DND-41 (cell line): ENCODE measurements around the gene PDE12.

Experiments used
- ATAC-seq: fragments of 200-7000 bp; cut with Tn5 transposase; 3 replicates; pipeline ENCODE4 v1.9.1; 2021; ENCODE audit warnings: low read depth; ENCODE audit not compliant: insufficient read depth
- DNase-seq: peaks from one replicate; pipeline ENCODE4 v3.0.0-alpha.2; 2020
- H2AFZ ChIP-seq: 2 replicates; pipeline ENCODE4 v1.6.0; 2012; ENCODE audit warnings: low read depth, low read length
- H3K27ac ChIP-seq: 2 replicates; pipeline ENCODE4 v1.5.1; 2012; ENCODE audit warnings: low read length, inconsistent platforms
- H3K27me3 ChIP-seq: fragments of 200-600 bp; sonication (generic); 2 replicates; pipeline ENCODE4 v1.6.0; 2012; ENCODE audit warnings: low read length, mild to moderate bottlenecking, inconsistent platforms; ENCODE audit not compliant: insufficient read depth, poor library complexity
- H3K36me3 ChIP-seq: 2 replicates; pipeline ENCODE4 v1.5.1; 2012; ENCODE audit warnings: low read length, inconsistent platforms; ENCODE audit not compliant: insufficient read depth
- H3K4me1 ChIP-seq: 2 replicates; pipeline ENCODE4 v1.5.1; 2012; ENCODE audit warnings: mild to moderate bottlenecking, low read length; ENCODE audit not compliant: insufficient read depth
- H3K4me2 ChIP-seq: 2 replicates; pipeline ENCODE4 v1.6.0; 2012; ENCODE audit warnings: mild to moderate bottlenecking, moderate library complexity, low read length, inconsistent platforms; ENCODE audit not compliant: insufficient read depth
- H3K4me3 ChIP-seq, 2 experiments: fragments of 200-600 bp in 1 of 2; shearing (Covaris generic) in 1 of 2; 2 replicates each; pipeline ENCODE4 v1.5.1; 2012 to 2016; ENCODE audit warnings: inconsistent platforms in 2 of 2, low read length in 2 of 2, mild to moderate bottlenecking in 2 of 2, low read depth in 1 of 2, moderate library complexity in 1 of 2
- H3K79me2 ChIP-seq: 2 replicates; pipeline ENCODE4 v1.6.0; 2012; ENCODE audit warnings: low read length, inconsistent platforms; ENCODE audit not compliant: insufficient read depth
- H3K9ac ChIP-seq: 2 replicates; pipeline ENCODE4 v1.6.0; 2012; ENCODE audit warnings: low read depth, mild to moderate bottlenecking, inconsistent platforms, low read length, moderate library complexity
- H3K9me3 ChIP-seq: 2 replicates; pipeline ENCODE4 v1.5.1; 2012; ENCODE audit warnings: low read length, moderate library complexity, mild to moderate bottlenecking, inconsistent platforms; ENCODE audit not compliant: insufficient read depth, severe bottlenecking
- H4K20me1 ChIP-seq: 2 replicates; pipeline ENCODE4 v1.6.0; 2012; ENCODE audit warnings: low read length; ENCODE audit not compliant: insufficient read depth
- CTCF ChIP-seq: IDR thresholded peaks from 2 replicates; pipeline ENCODE4 v1.5.1; 2012; ENCODE audit warnings: borderline replicate concordance, low read length, moderate library complexity, mild to moderate bottlenecking; ENCODE audit not compliant: poor library complexity, severe bottlenecking; ENCODE audit errors: extremely low read depth
- EZH2 ChIP-seq: IDR thresholded peaks from 3 replicates; pipeline ENCODE4 v1.6.1; 2012; ENCODE audit warnings: borderline replicate concordance, low read depth, mild to moderate bottlenecking, moderate library complexity, low read length, inconsistent platforms; ENCODE audit not compliant: severe bottlenecking

Gene PDE12

GRCh38 chr3:57556459-57557084 is 498 bp downstream of the PDE12 start:
- DNase-seq (peak; percentile 40), ATAC-seq (peak; percentile 55)
- Histone ChIP-seq H4K20me1 (peaks cover 32% of the 10 kb centered on the region), H3K4me1 (peaks cover 52% of the 10 kb centered on the region), H3K4me3 (peak overlapping the region; percentile 50 to 87), H3K9ac (peak overlapping the region; percentile 73), H3K27ac (peak overlapping the region; percentile 88), H3K36me3 (peaks cover 46% of the 10 kb centered on the region), H2AFZ (peak overlapping the region; percentile 98), H3K9me3 (no peaks in the 10 kb centered on the region), H3K4me2 (peak overlapping the region; percentile 93), H3K27me3 (no peaks in the 10 kb centered on the region), H3K79me2 (peaks cover 59% of the 10 kb centered on the region)
- TF ChIP-seq CTCF (no peak), EZH2 (no peak)

GRCh38 chr3:57557085-57557537 is 1.0 kb downstream of the PDE12 start:
- TF ChIP-seq EZH2, result no peak
- no peak for TF ChIP-seq CTCF
- peak overlapping the region; percentile 98 for H2AFZ ChIP-seq
- DNase-seq (peak; percentile 48), ATAC-seq (peak; percentile 54)
- peak overlapping the region; percentile 88 for H3K27ac ChIP-seq
- peaks cover 51% of the 10 kb centered on the region for H3K36me3 ChIP-seq
- peaks cover 64% of the 10 kb centered on the region for H3K79me2 ChIP-seq
- H3K9me3 ChIP-seq, result no peaks in the 10 kb centered on the region
- peaks cover 53% of the 10 kb centered on the region for H3K4me1 ChIP-seq
- H4K20me1 ChIP-seq, result peaks cover 33% of the 10 kb centered on the region
- no peaks in the 10 kb centered on the region for H3K27me3 ChIP-seq
- H3K9ac ChIP-seq, result peak overlapping the region; percentile 73
- peak overlapping the region; percentile 50 to 87; a peak in 3 of 4 replicates for H3K4me3 ChIP-seq
- peak overlapping the region; percentile 93 for H3K4me2 ChIP-seq

- Histone ChIP-seq H3K79me2 (peaks cover 86% of the 10 kb centered on the region), H3K4me1 (peaks cover 51% of the 10 kb centered on the region), H3K27ac (peak overlapping the region; percentile 7; the same call in 1 of the 2 replicates), H2AFZ (no peak overlapping the region), H3K9me3 (no peaks in the 10 kb centered on the region), H3K9ac (no peak overlapping the region), H3K4me2 (peak overlapping the region; percentile 93), H3K36me3 (peaks cover 71% of the 10 kb centered on the region), H4K20me1 (peaks cover 40% of the 10 kb centered on the region), H3K4me3 (peak overlapping the region in 1 of 2 experiments; percentile 34; a peak in 1 of 4 replicates), H3K27me3 (no peaks in the 10 kb centered on the region)
- DNase-seq, result no peak
- TF ChIP-seq CTCF (no peak), EZH2 (no peak)
- no peak for ATAC-seq
These were observed 3.5 kb downstream of the PDE12 start for GRCh38 chr3:57559526-57559925.
